OCI-LY1 (cell line): ENCODE data around the gene APC.
"Not testable (repeated sequence)": the region's sequence is repeated elsewhere in the genome, so short reads cannot be mapped to it uniquely, and the experiment has no call there.

Experiments used
- H2AFZ ChIP-seq: fragments of 200-600 bp; sonication (generic), shearing (Covaris generic); 2 replicates; pipeline ENCODE4 v1.6.0; 2014; ENCODE audit warnings: antibody characterized with exemption, mild to moderate bottlenecking, low read length
- H3F3A ChIP-seq: fragments of 200-600 bp; sonication (generic), shearing (Covaris generic); 2 replicates; pipeline ENCODE4 v1.6.0; 2014; ENCODE audit warnings: mild to moderate bottlenecking, antibody characterized with exemption, low read length, moderate library complexity; ENCODE audit not compliant: insufficient read depth
- H3K27ac ChIP-seq: fragments of 200-600 bp; sonication (generic); 2 replicates; pipeline ENCODE4 v1.5.1; 2014; ENCODE audit warnings: low read length, mixed run types, mild to moderate bottlenecking, low read depth; ENCODE audit not compliant: poor library complexity, severe bottlenecking
- H3K27me3 ChIP-seq: fragments of 200-600 bp; sonication (generic); 2 replicates; pipeline ENCODE4 v1.6.0; 2014; ENCODE audit warnings: antibody characterized with exemption, mild to moderate bottlenecking, low read length, moderate library complexity; ENCODE audit not compliant: insufficient read depth
- H3K36me3 ChIP-seq: fragments of 200-600 bp; sonication (generic); 2 replicates; pipeline ENCODE4 v1.6.1; 2014; ENCODE audit warnings: mild to moderate bottlenecking, antibody characterized with exemption, low read length, moderate library complexity, mixed read lengths; ENCODE audit not compliant: insufficient read depth
- H3K4me1 ChIP-seq: fragments of 200-600 bp; sonication (generic); 2 replicates; pipeline ENCODE4 v1.5.1; 2014; ENCODE audit warnings: mild to moderate bottlenecking, low read length, moderate library complexity; ENCODE audit not compliant: insufficient read depth, severe bottlenecking
- H3K4me2 ChIP-seq: fragments of 200-600 bp; sonication (generic), shearing (Covaris generic); 2 replicates; pipeline ENCODE4 v1.6.1; 2014; ENCODE audit warnings: low read length
- H3K4me3 ChIP-seq: fragments of 200-600 bp; sonication (generic); 2 replicates; pipeline ENCODE4 v1.5.1; 2014; ENCODE audit warnings: low read length, low read depth, mild to moderate bottlenecking, mixed read lengths; ENCODE audit not compliant: poor library complexity, severe bottlenecking
- H3K79me2 ChIP-seq: fragments of 200-600 bp; shearing (Covaris generic); 2 replicates; pipeline ENCODE4 v1.6.1; 2016; ENCODE audit warnings: mixed run types, low read length, mixed read lengths; ENCODE audit not compliant: insufficient read depth
- H3K9ac ChIP-seq: fragments of 200-600 bp; sonication (generic), shearing (Covaris generic); 2 replicates; pipeline ENCODE4 v1.6.1; 2014; ENCODE audit warnings: mild to moderate bottlenecking, low read length, mixed read lengths
- H3K9me2 ChIP-seq: fragments of 200-600 bp; sonication (generic), shearing (Covaris generic); 2 replicates; pipeline ENCODE4 v1.6.1; 2014; ENCODE audit warnings: low read depth, mild to moderate bottlenecking, low read length, mixed read lengths
- H3K9me3 ChIP-seq: fragments of 200-600 bp; shearing (Covaris generic); 2 replicates; pipeline ENCODE4 v1.6.1; 2014; ENCODE audit warnings: low read length, mixed read lengths
- H4K20me1 ChIP-seq: fragments of 200-600 bp; sonication (generic), shearing (Covaris generic); 2 replicates; pipeline ENCODE4 v1.6.0; 2016; ENCODE audit warnings: mild to moderate bottlenecking, low read length; ENCODE audit not compliant: insufficient read depth
- EZH2 ChIP-seq: fragments of 200-600 bp; sonication (generic), shearing (Covaris generic); IDR thresholded peaks from 2 replicates; pipeline ENCODE4 v1.8.0; 2017; ENCODE audit warnings: borderline replicate concordance, mixed run types, mild to moderate bottlenecking, antibody characterized with exemption, low read length, moderate library complexity, mixed read lengths
- TF ChIP-seq, protein P1 (sequence below): fragments of 200-600 bp; sonication (generic), shearing (Covaris generic); IDR thresholded peaks from 2 replicates; pipeline ENCODE4 v1.5.1; 2017; ENCODE audit warnings: mild to moderate bottlenecking, antibody characterized with exemption, low read length, moderate library complexity, mixed read lengths

APC gene

DNA sequence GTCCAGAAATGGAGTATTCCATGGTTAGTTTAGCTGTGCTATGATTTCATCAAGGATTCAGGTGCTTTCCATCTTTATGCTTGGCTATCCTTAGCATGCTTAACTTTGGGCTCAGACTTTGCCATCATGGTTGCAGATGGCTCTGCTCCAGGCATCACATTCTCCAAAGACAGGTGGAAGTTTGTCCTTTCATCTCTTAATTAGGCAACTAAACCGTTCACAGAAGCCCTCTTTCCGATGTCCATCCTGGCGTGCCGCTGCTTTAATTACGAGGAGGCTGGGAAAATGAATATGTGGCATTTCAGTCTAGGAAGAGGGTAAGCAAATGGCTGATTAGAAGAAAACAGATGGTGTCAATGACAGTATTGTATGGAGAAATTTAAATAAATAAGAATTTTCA lies 24.5 kb upstream of the APC start:
- no peaks in the 10 kb centered on the region for H3K27me3 ChIP-seq
- peaks cover 27% of the 10 kb centered on the region for H3K4me1 ChIP-seq
- peaks cover 49% of the 10 kb centered on the region for H3K79me2 ChIP-seq

DNA sequence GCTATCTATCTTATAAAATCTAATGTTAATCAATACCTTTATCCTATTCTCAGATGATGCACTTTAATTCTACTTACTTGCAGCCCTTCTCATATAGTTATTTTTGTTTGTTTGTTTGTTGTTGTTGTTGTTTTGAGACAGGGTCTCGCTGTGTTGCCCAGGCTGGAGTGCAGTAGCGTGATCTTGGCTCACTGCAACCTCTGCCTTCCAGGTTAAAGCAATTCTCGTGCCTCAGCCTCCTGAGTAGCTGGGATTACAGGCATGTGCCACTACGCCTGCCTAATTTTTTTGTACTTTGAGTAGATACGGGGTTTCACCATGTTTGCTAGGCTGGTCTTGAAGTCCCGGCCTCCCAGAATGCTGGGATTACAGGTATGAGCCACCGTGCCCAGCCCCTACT lies 20.8 kb upstream of the APC start:
- H3K9me3 ChIP-seq, H3F3A ChIP-seq: not testable (repeated sequence)
- H3K79me2 ChIP-seq = peaks cover 37% of the 10 kb centered on the region

More for the DNA sequence above, 24.5 kb upstream of the APC start:
- Histone ChIP-seq H3K4me3 (no peak overlapping the region), H3K27ac (no peak overlapping the region), H4K20me1 (no peaks in the 10 kb centered on the region), H3K9ac (no peak overlapping the region), H3K4me2 (no peak overlapping the region), H3F3A (no peaks in the 10 kb centered on the region), H3K9me2 (no peaks in the 10 kb centered on the region), H3K36me3 (peaks cover 7% of the 10 kb centered on the region), H2AFZ (no peak overlapping the region), H3K9me3 (peaks cover 5% of the 10 kb centered on the region; the same call in 1 of the 2 replicates)
- TF ChIP-seq, protein P1, sequence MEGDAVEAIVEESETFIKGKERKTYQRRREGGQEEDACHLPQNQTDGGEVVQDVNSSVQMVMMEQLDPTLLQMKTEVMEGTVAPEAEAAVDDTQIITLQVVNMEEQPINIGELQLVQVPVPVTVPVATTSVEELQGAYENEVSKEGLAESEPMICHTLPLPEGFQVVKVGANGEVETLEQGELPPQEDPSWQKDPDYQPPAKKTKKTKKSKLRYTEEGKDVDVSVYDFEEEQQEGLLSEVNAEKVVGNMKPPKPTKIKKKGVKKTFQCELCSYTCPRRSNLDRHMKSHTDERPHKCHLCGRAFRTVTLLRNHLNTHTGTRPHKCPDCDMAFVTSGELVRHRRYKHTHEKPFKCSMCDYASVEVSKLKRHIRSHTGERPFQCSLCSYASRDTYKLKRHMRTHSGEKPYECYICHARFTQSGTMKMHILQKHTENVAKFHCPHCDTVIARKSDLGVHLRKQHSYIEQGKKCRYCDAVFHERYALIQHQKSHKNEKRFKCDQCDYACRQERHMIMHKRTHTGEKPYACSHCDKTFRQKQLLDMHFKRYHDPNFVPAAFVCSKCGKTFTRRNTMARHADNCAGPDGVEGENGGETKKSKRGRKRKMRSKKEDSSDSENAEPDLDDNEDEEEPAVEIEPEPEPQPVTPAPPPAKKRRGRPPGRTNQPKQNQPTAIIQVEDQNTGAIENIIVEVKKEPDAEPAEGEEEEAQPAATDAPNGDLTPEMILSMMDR = no peak
- TF ChIP-seq EZH2 = no peak

DNA sequence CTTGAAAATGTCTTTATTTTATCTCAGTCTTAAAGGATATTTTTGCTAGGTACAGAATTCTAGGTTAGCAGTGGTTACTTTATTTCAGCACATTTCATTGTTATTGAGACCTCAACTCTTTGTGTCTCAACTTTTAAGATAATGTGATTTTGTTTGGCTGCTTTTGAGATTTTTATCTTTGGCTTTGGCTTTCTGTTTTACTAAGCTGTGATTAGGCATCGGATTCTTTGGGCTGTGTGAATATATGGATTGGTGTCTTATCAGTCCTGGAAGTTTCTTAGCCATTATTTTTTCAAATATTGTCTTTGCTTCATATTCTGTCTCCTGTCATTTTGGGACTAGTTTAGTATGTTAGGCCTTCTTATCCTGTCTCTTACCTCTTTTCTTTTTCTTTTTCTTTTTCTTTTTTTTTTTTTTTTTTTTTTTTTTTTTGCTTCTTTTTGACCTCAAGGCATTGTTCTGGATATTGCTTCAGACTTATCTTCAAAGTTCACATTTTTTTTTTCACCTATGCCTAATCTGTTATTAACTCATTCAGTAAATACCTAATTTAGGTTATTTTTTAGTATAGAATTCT lies 20.1 kb upstream of the APC start:
- Histone ChIP-seq H4K20me1 (no peaks in the 10 kb centered on the region), H3K27me3 (no peaks in the 10 kb centered on the region), H2AFZ (no peak overlapping the region), H3F3A (no peaks in the 10 kb centered on the region; the same call in 1 of the 2 replicates), H3K36me3 (peaks cover 4% of the 10 kb centered on the region), H3K4me3 (no peak overlapping the region), H3K79me2 (peaks cover 34% of the 10 kb centered on the region), H3K4me2 (no peak overlapping the region), H3K4me1 (no peaks in the 10 kb centered on the region), H3K9ac (no peak overlapping the region), H3K27ac (no peak overlapping the region), H3K9me2 (no peaks in the 10 kb centered on the region), H3K9me3 (peaks cover 5% of the 10 kb centered on the region; the same call in 1 of the 2 replicates)
- TF ChIP-seq EZH2 = no peak
- TF ChIP-seq, protein P1 = no peak

More for the DNA sequence above, 20.8 kb upstream of the APC start:
- H3K4me2 ChIP-seq, H3K9ac ChIP-seq, H3K27ac ChIP-seq, H3K36me3 ChIP-seq, H3K9me2 ChIP-seq, H3K4me1 ChIP-seq, H3K27me3 ChIP-seq, H2AFZ ChIP-seq, H3K4me3 ChIP-seq, H4K20me1 ChIP-seq: not testable (repeated sequence)

DNA sequence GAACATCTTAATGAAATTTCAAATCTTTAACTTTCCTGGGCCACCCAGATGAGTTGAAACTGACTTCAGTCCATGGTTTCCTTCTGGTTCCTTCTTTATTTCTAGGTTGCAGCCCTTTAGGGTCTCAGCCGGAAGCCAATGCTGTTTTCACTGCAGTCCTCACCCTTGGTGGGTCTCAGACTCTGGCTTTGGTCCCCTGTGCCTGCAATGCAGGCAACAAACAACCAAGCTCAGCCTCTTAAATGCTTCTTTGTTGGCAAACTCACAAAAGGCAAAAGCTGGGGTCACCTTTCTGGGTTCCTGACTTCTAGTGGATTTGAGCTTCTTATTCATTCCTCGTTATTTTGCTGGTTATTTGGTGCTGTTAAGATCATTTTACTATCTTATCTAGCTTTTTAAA lies 19.3 kb upstream of the APC start:
- H3K4me3 ChIP-seq = no peak overlapping the region
- H3F3A ChIP-seq = no peaks in the 10 kb centered on the region; the same call in 1 of the 2 replicates
- H3K9me3 ChIP-seq = peaks cover 5% of the 10 kb centered on the region; the same call in 1 of the 2 replicates
- H3K27me3 ChIP-seq = no peaks in the 10 kb centered on the region
- H3K9ac ChIP-seq = no peak overlapping the region
- H4K20me1 ChIP-seq = no peaks in the 10 kb centered on the region
- H3K9me2 ChIP-seq = no peaks in the 10 kb centered on the region
- H3K27ac ChIP-seq = no peak overlapping the region
- no peak overlapping the region for H3K4me2 ChIP-seq
- peaks cover 4% of the 10 kb centered on the region for H3K36me3 ChIP-seq
- no peak overlapping the region for H2AFZ ChIP-seq
- peaks cover 34% of the 10 kb centered on the region for H3K79me2 ChIP-seq
- H3K4me1 ChIP-seq = no peaks in the 10 kb centered on the region
- TF ChIP-seq, protein P1 = no peak
- no peak for TF ChIP-seq EZH2
